Panc1 (cell line): ENCODE measurements around the gene NPM1.

Source experiments
- CTCF ChIP-seq: fragments of 450-650 bp; IDR thresholded peaks from 2 replicates; pipeline ENCODE4 v1.5.1; 2017; ENCODE audit warnings: mild to moderate bottlenecking
- POLR2AphosphoS5 ChIP-seq: IDR thresholded peaks from 2 replicates; pipeline ENCODE4 v1.6.1; 2012; ENCODE audit warnings: mild to moderate bottlenecking, low read depth, low read length, moderate library complexity
- REST ChIP-seq, 2 experiments: IDR thresholded peaks; 2 replicates each; pipeline ENCODE4 v1.6.1; 2011 to 2012; ENCODE audit warnings: low read depth in 2 of 2, control low read depth in 1 of 2, low read length in 1 of 2, mild to moderate bottlenecking in 1 of 2, moderate library complexity in 1 of 2; ENCODE audit not compliant: insufficient read depth in 1 of 2
- SIN3A ChIP-seq: IDR thresholded peaks from 2 replicates; pipeline ENCODE4 v1.6.1; 2012; ENCODE audit warnings: low read depth, mild to moderate bottlenecking, low read length, moderate library complexity, borderline replicate concordance; ENCODE audit not compliant: insufficient read depth
- TCF7L2 ChIP-seq: IDR thresholded peaks from 2 replicates; pipeline ENCODE4 v1.6.1; 2011; ENCODE audit warnings: mild to moderate bottlenecking, low read depth, low read length, inconsistent platforms

GRCh38 chr5:171379961-171380360 is 7.7 kb upstream of the NPM1 start:
- TF ChIP-seq POLR2AphosphoS5: no peak
- no peak for TF ChIP-seq CTCF
- no peak for TF ChIP-seq REST (IDR thresholded peaks at IDR 0.05; ENCODE audit: insufficient read depth in 1 of 2, low read depth in 2 of 2, low read length in 1 of 2)
- TF ChIP-seq TCF7L2: no peak
- TF ChIP-seq SIN3A: no peak
